HEK293 (cell line): Measurements from ENCODE around the gene CXCL14.

Experiments
- CTCF ChIA-PET: fragments of 350-600 bp; formaldehyde crosslinking; extraction: SDS; loops from one replicate; lab custom pipeline; 2021; ENCODE audit warnings: antibody characterized with exemption; lab: Yijun Ruan, JAX
- POLR2A ChIA-PET: fragments of 300-600 bp; formaldehyde crosslinking; extraction: SDS; loops from one replicate; lab custom pipeline; 2020; ENCODE audit warnings: antibody characterized with exemption, inconsistent platforms; lab: Yijun Ruan, JAX
- H3K27ac ChIP-seq: fragments of 200-500 bp; sonication (Bioruptor generic); 2 replicates; pipeline ENCODE4 v1.5.1; 2014; ENCODE audit warnings: low read depth, low read length, control low read depth, inconsistent platforms; ENCODE audit errors: extremely low read depth
- H3K36me3 ChIP-seq, 2 experiments: fragments of 200-500 bp in 1 of 2; sonication (Bioruptor generic) in 1 of 2; 1 replicate in 1 of 2; 2 replicates in 1 of 2; pipeline ENCODE4 v1.5.1; 2014 to 2017; ENCODE audit warnings: inconsistent platforms in 2 of 2, low read length in 2 of 2; ENCODE audit not compliant: control insufficient read depth in 2 of 2, insufficient read depth in 1 of 2
- H3K4me1 ChIP-seq: fragments of 200-500 bp; sonication (Bioruptor generic); 2 replicates; pipeline ENCODE4 v1.5.1; 2014; ENCODE audit warnings: mild to moderate bottlenecking, low read length, inconsistent platforms; ENCODE audit not compliant: control insufficient read depth, insufficient read depth
- H3K4me3 ChIP-seq: 2 replicates; pipeline ENCODE4 v1.5.1; 2011; ENCODE audit warnings: low read depth, mild to moderate bottlenecking, control low read depth, low read length, moderate library complexity
- H3K9me3 ChIP-seq: fragments of 200-500 bp; sonication (Bioruptor generic); 2 replicates; pipeline ENCODE4 v1.5.1; 2014; ENCODE audit warnings: low read depth, low read length, inconsistent platforms; ENCODE audit not compliant: control insufficient read depth, insufficient read depth
- BCL11A ChIP-seq: fragments of 450-650 bp; formaldehyde crosslinking; IDR thresholded peaks from 2 replicates; pipeline ENCODE4 v1.5.1; 2016; ENCODE audit warnings: low read depth, missing biosample characterization, missing genetic modification characterization
- KLF16 ChIP-seq: fragments of 450-650 bp; formaldehyde crosslinking; IDR thresholded peaks from 2 replicates; pipeline ENCODE4 v1.5.1; 2017; ENCODE audit warnings: missing biosample characterization, missing genetic modification characterization
- MEIS1 ChIP-seq: sonication (generic); formaldehyde crosslinking; IDR thresholded peaks from 2 replicates; pipeline ENCODE4 v1.8.1; 2022; ENCODE audit warnings: missing genetic modification reagents, mild to moderate bottlenecking, borderline replicate concordance
- SCRT1 ChIP-seq: fragments of 450-650 bp; formaldehyde crosslinking; IDR thresholded peaks from 2 replicates; pipeline ENCODE4 v1.5.1; 2016; ENCODE audit warnings: missing biosample characterization, missing genetic modification characterization, borderline replicate concordance
- ZBTB20 ChIP-seq: fragments of 450-650 bp; formaldehyde crosslinking; IDR thresholded peaks from 2 replicates; pipeline ENCODE4 v1.5.1; 2016; ENCODE audit warnings: missing biosample characterization, missing genetic modification characterization
- ZFHX2 ChIP-seq: fragments of 450-650 bp; formaldehyde crosslinking; conservative IDR thresholded peaks from 2 replicates; pipeline ENCODE4 v1.5.1; 2016; ENCODE audit warnings: missing biosample characterization, missing genetic modification characterization
- ZIC2 ChIP-seq: fragments of 450-650 bp; formaldehyde crosslinking; IDR thresholded peaks from 2 replicates; pipeline ENCODE4 v1.5.1; 2016; ENCODE audit warnings: missing biosample characterization, missing genetic modification characterization
- ZNF112 ChIP-seq: fragments of 450-650 bp; formaldehyde crosslinking; IDR thresholded peaks from 2 replicates; pipeline ENCODE4 v1.5.0; 2017; ENCODE audit warnings: missing biosample characterization, missing genetic modification characterization
- ZNF138 ChIP-seq: fragments of 450-650 bp; formaldehyde crosslinking; IDR thresholded peaks from 2 replicates; pipeline ENCODE4 v1.5.1; 2016; ENCODE audit warnings: missing biosample characterization, missing genetic modification characterization, borderline replicate concordance
- ZNF140 ChIP-seq: fragments of 450-650 bp; formaldehyde crosslinking; IDR thresholded peaks from 2 replicates; pipeline ENCODE4 v1.5.1; 2016; ENCODE audit warnings: missing biosample characterization, missing genetic modification characterization
- ZNF169 ChIP-seq: fragments of 450-650 bp; formaldehyde crosslinking; IDR thresholded peaks from 2 replicates; pipeline ENCODE4 v1.5.1; 2016; ENCODE audit warnings: missing biosample characterization, missing genetic modification characterization
- ZNF221 ChIP-seq: fragments of 450-650 bp; formaldehyde crosslinking; IDR thresholded peaks from 2 replicates; pipeline ENCODE4 v1.5.1; 2017; ENCODE audit warnings: missing biosample characterization, missing genetic modification characterization, borderline replicate concordance
- ZNF223 ChIP-seq: fragments of 450-650 bp; formaldehyde crosslinking; IDR thresholded peaks from 2 replicates; pipeline ENCODE4 v1.5.1; 2016; ENCODE audit warnings: missing biosample characterization, missing genetic modification characterization
- ZNF292 ChIP-seq: fragments of 450-650 bp; formaldehyde crosslinking; IDR thresholded peaks from 2 replicates; pipeline ENCODE4 v1.5.1; 2016; ENCODE audit warnings: low read depth, missing biosample characterization, missing genetic modification characterization, borderline replicate concordance
- ZNF362 ChIP-seq: fragments of 450-650 bp; formaldehyde crosslinking; IDR thresholded peaks from 2 replicates; pipeline ENCODE4 v1.5.1; 2016; ENCODE audit warnings: missing biosample characterization, missing genetic modification characterization
- ZNF404 ChIP-seq: fragments of 450-650 bp; formaldehyde crosslinking; IDR thresholded peaks from 2 replicates; pipeline ENCODE4 v1.5.1; 2017; ENCODE audit warnings: missing biosample characterization, missing genetic modification characterization
- ZNF416 ChIP-seq: fragments of 450-650 bp; formaldehyde crosslinking; IDR thresholded peaks from 2 replicates; pipeline ENCODE4 v1.5.1; 2016; ENCODE audit warnings: missing biosample characterization, missing genetic modification characterization
- ZNF514 ChIP-seq: fragments of 450-650 bp; formaldehyde crosslinking; IDR thresholded peaks from 2 replicates; pipeline ENCODE4 v1.5.1; 2016; ENCODE audit warnings: missing biosample characterization, missing genetic modification characterization
- TF ChIP-seq, protein P1 (sequence below): fragments of 450-650 bp; formaldehyde crosslinking; IDR thresholded peaks from 2 replicates; pipeline ENCODE4 v1.5.1; 2016; ENCODE audit warnings: missing biosample characterization, missing genetic modification characterization
- TF ChIP-seq, protein P2 (sequence below): fragments of 450-650 bp; formaldehyde crosslinking; IDR thresholded peaks from 2 replicates; pipeline ENCODE4 v1.5.1; 2016; ENCODE audit warnings: missing biosample characterization, missing genetic modification characterization
- TF ChIP-seq, protein P3 (sequence below): fragments of 450-650 bp; formaldehyde crosslinking; IDR thresholded peaks from 2 replicates; pipeline ENCODE4 v1.5.1; 2016; ENCODE audit warnings: missing biosample characterization, missing genetic modification characterization

The CXCL14 gene

GRCh38 chr5:135609981-135610380 is 31.2 kb upstream of the CXCL14 start:
- Histone ChIP-seq H3K36me3 (no peaks in the 10 kb centered on the region), H3K27ac (no peak overlapping the region), H3K9me3 (no peaks in the 10 kb centered on the region), H3K4me3 (no peak overlapping the region), H3K4me1 (no peaks in the 10 kb centered on the region)
- POLR2A ChIA-PET: no interaction called here
- CTCF ChIA-PET: interaction anchor here (1.5 to 1.6 kb wide), 2 partner anchors 9 to 44 kb away, joined by 5 read pairs; no protein-coding TSS in a partner anchor
- no peak for TF ChIP-seq ZBTB20
- no peak for TF ChIP-seq BCL11A (tag by site-specific recombination)
- no peak for TF ChIP-seq ZNF221 (tag by site-specific recombination)
- TF ChIP-seq, protein P1, sequence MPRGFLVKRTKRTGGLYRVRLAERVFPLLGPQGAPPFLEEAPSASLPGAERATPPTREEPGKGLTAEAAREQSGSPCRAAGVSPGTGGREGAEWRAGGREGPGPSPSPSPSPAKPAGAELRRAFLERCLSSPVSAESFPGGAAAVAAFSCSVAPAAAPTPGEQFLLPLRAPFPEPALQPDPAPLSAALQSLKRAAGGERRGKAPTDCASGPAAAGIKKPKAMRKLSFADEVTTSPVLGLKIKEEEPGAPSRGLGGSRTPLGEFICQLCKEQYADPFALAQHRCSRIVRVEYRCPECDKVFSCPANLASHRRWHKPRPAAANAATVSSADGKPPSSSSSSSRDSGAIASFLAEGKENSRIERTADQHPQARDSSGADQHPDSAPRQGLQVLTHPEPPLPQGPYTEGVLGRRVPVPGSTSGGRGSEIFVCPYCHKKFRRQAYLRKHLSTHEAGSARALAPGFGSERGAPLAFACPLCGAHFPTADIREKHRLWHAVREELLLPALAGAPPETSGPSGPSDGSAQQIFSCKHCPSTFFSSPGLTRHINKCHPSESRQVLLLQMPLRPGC (tag by site-specific recombination): no peak
- no peak for TF ChIP-seq ZNF416
- no peak for TF ChIP-seq ZNF112
- no peak for TF ChIP-seq SCRT1 (tag by site-specific recombination)
- TF ChIP-seq ZIC2 (tag by site-specific recombination): no peak
- TF ChIP-seq ZNF140: no peak
- TF ChIP-seq KLF16 (tag by site-specific recombination): no peak
- TF ChIP-seq ZNF223 (tag by site-specific recombination): no peak
- TF ChIP-seq, protein P2, sequence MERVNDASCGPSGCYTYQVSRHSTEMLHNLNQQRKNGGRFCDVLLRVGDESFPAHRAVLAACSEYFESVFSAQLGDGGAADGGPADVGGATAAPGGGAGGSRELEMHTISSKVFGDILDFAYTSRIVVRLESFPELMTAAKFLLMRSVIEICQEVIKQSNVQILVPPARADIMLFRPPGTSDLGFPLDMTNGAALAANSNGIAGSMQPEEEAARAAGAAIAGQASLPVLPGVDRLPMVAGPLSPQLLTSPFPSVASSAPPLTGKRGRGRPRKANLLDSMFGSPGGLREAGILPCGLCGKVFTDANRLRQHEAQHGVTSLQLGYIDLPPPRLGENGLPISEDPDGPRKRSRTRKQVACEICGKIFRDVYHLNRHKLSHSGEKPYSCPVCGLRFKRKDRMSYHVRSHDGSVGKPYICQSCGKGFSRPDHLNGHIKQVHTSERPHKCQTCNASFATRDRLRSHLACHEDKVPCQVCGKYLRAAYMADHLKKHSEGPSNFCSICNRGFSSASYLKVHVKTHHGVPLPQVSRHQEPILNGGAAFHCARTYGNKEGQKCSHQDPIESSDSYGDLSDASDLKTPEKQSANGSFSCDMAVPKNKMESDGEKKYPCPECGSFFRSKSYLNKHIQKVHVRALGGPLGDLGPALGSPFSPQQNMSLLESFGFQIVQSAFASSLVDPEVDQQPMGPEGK (tag by site-specific recombination): no peak
- TF ChIP-seq ZNF169 (tag by site-specific recombination): no peak
- no peak for TF ChIP-seq ZNF514 (tag by site-specific recombination)

- no peak overlapping the region for H3K27ac ChIP-seq
- ChIA-PET CTCF (interaction anchor here (0.7 to 1.5 kb wide), 4 partner anchors 11 to 525 kb away, joined by 3 to 6 read pairs (median 4); no protein-coding TSS in a partner anchor), POLR2A (no interaction called here)
- H3K4me1 ChIP-seq: no peaks in the 10 kb centered on the region
- no peaks in the 10 kb centered on the region for H3K36me3 ChIP-seq
- no peak for TF ChIP-seq ZNF404
- H3K4me3 ChIP-seq: no peak overlapping the region
- no peaks in the 10 kb centered on the region for H3K9me3 ChIP-seq
These were observed 30.1 kb upstream of the CXCL14 start for GRCh38 chr5:135608761-135609443.

GRCh38 chr5:135608361-135608760 is 29.6 kb upstream of the CXCL14 start:
- no peaks in the 10 kb centered on the region for H3K36me3 ChIP-seq

More at GRCh38 chr5:135608361-135608760, 29.6 kb upstream of the CXCL14 start:
- POLR2A ChIA-PET: no interaction called here
- Histone ChIP-seq H3K9me3 (no peaks in the 10 kb centered on the region), H3K4me3 (no peak overlapping the region), H3K27ac (no peak overlapping the region), H3K4me1 (no peaks in the 10 kb centered on the region)
- TF ChIP-seq ZNF138 (tag by site-specific recombination) (no peak), MEIS1 (CRISPR knock-in tag) (no peak), ZFHX2 (tag by site-specific recombination) (no peak), ZNF362 (tag by site-specific recombination) (no peak), ZNF292 (tag by site-specific recombination) (no peak)
- TF ChIP-seq, protein P3, sequence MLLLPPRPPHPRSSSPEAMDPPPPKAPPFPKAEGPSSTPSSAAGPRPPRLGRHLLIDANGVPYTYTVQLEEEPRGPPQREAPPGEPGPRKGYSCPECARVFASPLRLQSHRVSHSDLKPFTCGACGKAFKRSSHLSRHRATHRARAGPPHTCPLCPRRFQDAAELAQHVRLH (tag by site-specific recombination): no peak
- CTCF ChIA-PET: interaction anchor here (1.1 to 1.5 kb wide), 3 partner anchors 11 to 142 kb away, joined by 4 to 6 read pairs (median 5); no protein-coding TSS in a partner anchor
